Measurements from ENCODE around the gene TMEM30A.

- TF ChIP-seq CTCF (IDR thresholded peaks at IDR 0.05; ENCODE audit: extremely low read depth in 1 of 2, insufficient read depth in 1 of 2, low read depth in 1 of 2, low read length in 2 of 2) (no peak), FOS (IDR thresholded peaks at IDR 0.05; ENCODE audit: borderline replicate concordance, insufficient read depth, low read length) (no peak), POLR2A (IDR thresholded peaks at IDR 0.05; ENCODE audit: low read depth, low read length) (no peak), EZH2 (IDR thresholded peaks at IDR 0.05; ENCODE audit: borderline replicate concordance, low read depth, low read length, severe bottlenecking) (no peak), POLR2AphosphoS5 (IDR thresholded peaks at IDR 0.05; ENCODE audit: insufficient read depth, low read depth, low read length) (no peak), MYC (IDR thresholded peaks at IDR 0.05; ENCODE audit: low read depth, low read length) (no peak), MAX (IDR thresholded peaks at IDR 0.05; ENCODE audit: insufficient read depth, insufficient read length) (no peak), GATA2 (IDR thresholded peaks at IDR 0.05; ENCODE audit: insufficient read depth, insufficient read length, low read depth, low read length) (no peak)
Measured at GRCh38 chr6:75326557-75327258, 42.1 kb upstream of the TMEM30A start.

All from endothelial cell of umbilical vein (primary cell).